ENCODE data around the gene PCDH17. TPM values are rescaled to one million over a fixed set of nuclear protein-coding genes. Genes with fewer than 3 reads are reported as not detected.

Gene PCDH17
- total and polyA plus RNA-seq, 2 of the 8 experiments (the other 6 are each of a cell fraction or from before 2014, with no cell fraction given) = 0.20 to 0.60 TPM

- TF ChIP-seq CHD7 (IDR thresholded peaks at IDR 0.05; ENCODE audit: insufficient replicate concordance, low read length) (no peak), EP300 (IDR thresholded peaks at IDR 0.05; ENCODE audit: borderline replicate concordance in 1 of 2, low read depth in 2 of 2, low read length in 2 of 2) (no peak), POLR2AphosphoS5 (IDR thresholded peaks at IDR 0.05; ENCODE audit: low read depth, low read length) (peak; percentile 95), BACH1 (IDR thresholded peaks at IDR 0.05; ENCODE audit: low read length) (no peak), CBX5 (IDR thresholded peaks at IDR 0.05; ENCODE audit: low read depth, low read length) (no peak), HDAC2 (IDR thresholded peaks at IDR 0.05; ENCODE audit: borderline replicate concordance in 1 of 2, low read depth in 2 of 2, low read length in 2 of 2) (no peak), GABPA (IDR thresholded peaks at IDR 0.05; ENCODE audit: borderline replicate concordance, insufficient read depth, low read length) (no peak), ATF2 (IDR thresholded peaks at IDR 0.05; ENCODE audit: low read length) (no peak), PHF8 (conservative IDR thresholded peaks at IDR 0.05; ENCODE audit: low read depth, low read length) (no peak)
These were observed 1.7 kb upstream of the PCDH17 start (continued) for GRCh38 chr13:57629821-57630235.

Measured in H1 (cell line).